Epithelial cell of esophagus (primary cell): ENCODE measurements around the gene ACSL3.

Experiments
- DNase-seq: peaks from one replicate; pipeline ENCODE4 v3.0.0; 2010; ENCODE audit warnings: low read depth
- H3K4me3 ChIP-seq: 2 replicates; pipeline ENCODE4 v1.5.1; 2011; ENCODE audit warnings: mild to moderate bottlenecking, low read length, control low read depth
- CTCF ChIP-seq: IDR thresholded peaks from 2 replicates; pipeline ENCODE4 v1.5.1; 2011; ENCODE audit warnings: low read depth, mild to moderate bottlenecking, low read length, control low read depth, inconsistent platforms; ENCODE audit not compliant: insufficient read depth; ENCODE audit errors: missing control alignments

Gene ACSL3

GRCh38 chr2:222942561-222942960, 81.7 kb downstream of the ACSL3 start:
- no peak for TF ChIP-seq CTCF
- no peak overlapping the region for H3K4me3 ChIP-seq
- no peak for DNase-seq

DNA sequence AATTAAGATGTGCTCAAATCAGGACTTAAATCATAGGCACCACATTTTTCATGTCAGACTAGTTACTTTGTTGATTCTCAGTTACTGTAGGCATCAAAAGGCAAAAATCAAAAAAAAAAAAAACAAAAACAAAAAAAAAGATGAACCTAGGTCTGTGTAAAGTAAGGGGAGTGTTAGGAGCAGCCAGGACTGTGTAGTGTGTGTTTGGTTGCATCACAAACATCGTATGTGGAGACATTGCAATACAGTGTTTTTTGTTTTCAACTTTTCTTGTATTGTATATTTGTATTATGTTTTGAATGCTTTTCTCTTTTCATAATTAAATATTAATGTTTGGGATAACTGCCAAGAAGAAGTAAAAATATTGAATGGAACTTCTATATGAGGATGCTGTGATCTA, 82.1 kb downstream of the ACSL3 start:
- no peak for TF ChIP-seq CTCF
- no peak for DNase-seq
- no peak overlapping the region for H3K4me3 ChIP-seq

GRCh38 chr2:222943820-222944219, 83.0 kb downstream of the ACSL3 start:
- no peak overlapping the region for H3K4me3 ChIP-seq
- TF ChIP-seq CTCF = no peak
- no peak for DNase-seq

GRCh38 chr2:222944552-222944951, 83.7 kb downstream of the ACSL3 start:
- no peak for TF ChIP-seq CTCF
- DNase-seq = no peak
- H3K4me3 ChIP-seq = no peak overlapping the region

DNA sequence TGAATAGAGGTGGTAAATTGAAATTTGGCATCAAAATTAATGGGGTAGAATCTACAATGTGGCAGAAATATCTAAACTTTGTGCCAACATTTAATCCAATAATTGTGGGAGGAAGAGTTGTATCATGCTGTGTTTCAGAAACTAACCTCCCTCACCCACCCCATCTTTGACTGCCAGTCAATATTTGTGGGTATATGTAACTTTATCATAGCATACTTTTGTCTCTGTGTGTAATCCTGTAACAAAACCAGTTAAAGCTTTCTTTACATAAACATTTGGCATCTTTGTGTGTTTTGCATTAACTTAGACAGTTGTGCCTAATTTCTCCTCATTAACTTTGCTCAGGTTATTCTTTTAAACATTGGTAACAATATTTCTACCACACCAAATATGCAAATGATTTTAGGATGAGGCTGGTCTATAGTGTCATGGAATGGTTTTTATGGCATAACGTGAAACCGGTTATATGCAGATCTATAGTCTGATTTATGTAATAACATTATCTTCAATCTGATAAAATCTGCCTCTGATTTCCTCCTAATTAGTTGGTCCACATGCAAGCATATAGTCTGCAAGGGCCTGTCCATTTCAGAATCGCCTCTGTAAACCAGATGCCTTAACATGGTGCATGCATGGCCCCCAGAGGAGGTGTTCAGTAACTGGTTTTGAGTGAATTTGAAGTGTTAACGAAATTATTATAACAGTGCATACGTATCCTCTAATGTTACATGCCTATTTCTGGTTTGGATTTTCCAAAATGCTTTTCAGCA, 84.3 kb downstream of the ACSL3 start:
- DNase-seq = no peak
- no peak for TF ChIP-seq CTCF
- no peak overlapping the region for H3K4me3 ChIP-seq

GRCh38 chr2:222945887-222946286, 85.1 kb downstream of the ACSL3 start:
- no peak for TF ChIP-seq CTCF
- no peak overlapping the region for H3K4me3 ChIP-seq
- no peak for DNase-seq

DNA sequence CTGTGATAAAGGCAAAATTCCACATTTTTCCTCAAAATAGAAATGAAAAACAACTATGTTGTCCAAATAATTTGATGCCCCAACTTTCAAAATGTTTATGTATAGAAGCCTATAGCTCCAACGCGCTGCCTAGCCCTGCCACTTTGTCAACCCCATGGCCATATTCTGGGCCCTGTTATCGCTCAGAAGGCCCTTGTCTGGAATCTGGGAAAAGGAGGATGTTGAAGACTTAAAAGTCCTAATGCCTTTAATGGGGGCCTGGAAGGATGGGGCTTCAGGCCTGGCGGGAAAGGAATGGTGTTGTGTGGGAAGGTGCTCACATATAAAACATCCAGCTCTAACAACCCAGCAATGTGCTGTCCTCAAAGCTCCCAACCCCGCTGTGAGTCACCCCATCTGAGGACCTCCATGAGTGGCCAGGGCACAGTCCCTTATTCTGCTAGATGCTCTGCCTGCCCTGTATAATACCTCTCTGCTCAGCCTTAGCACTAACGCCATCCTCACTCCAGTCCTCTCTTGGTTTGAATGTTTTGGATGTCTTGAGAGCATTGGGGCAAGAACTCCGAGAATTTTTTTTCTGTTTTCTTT, 86.0 kb downstream of the ACSL3 start:
- no peak for DNase-seq
- no peak for TF ChIP-seq CTCF
- no peak overlapping the region for H3K4me3 ChIP-seq
